Measurements from ENCODE around the gene FAM168A. TPM values are rescaled to one million over a fixed set of nuclear protein-coding genes. Genes with fewer than 3 reads are reported as not detected.

FAM168A gene
- total and polyA plus RNA-seq, 2 of the 8 experiments (the other 6 are each of a cell fraction or from before 2014, with no cell fraction given), result 17.1 to 21.6 TPM

DNA sequence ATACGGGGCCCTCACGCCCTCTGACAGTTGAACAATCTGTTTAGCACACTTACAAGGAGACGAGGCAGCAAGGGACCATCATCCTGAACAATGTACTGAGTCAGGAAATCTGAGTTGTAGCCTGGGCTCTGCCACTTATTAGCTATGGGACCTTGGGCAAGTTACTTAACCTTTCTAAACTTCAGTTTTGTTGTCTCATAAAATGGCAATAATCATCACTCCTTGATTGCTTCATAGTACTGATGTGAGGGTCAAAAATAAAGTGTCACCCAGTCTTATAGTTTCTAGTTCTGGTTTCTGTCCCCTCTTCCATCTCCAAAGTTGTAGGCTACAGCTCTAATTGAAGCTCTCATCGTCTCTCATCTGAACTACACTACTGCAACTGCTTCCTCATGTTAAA, 175.0 kb downstream of the FAM168A start (continued):
- TF ChIP-seq, protein P1, sequence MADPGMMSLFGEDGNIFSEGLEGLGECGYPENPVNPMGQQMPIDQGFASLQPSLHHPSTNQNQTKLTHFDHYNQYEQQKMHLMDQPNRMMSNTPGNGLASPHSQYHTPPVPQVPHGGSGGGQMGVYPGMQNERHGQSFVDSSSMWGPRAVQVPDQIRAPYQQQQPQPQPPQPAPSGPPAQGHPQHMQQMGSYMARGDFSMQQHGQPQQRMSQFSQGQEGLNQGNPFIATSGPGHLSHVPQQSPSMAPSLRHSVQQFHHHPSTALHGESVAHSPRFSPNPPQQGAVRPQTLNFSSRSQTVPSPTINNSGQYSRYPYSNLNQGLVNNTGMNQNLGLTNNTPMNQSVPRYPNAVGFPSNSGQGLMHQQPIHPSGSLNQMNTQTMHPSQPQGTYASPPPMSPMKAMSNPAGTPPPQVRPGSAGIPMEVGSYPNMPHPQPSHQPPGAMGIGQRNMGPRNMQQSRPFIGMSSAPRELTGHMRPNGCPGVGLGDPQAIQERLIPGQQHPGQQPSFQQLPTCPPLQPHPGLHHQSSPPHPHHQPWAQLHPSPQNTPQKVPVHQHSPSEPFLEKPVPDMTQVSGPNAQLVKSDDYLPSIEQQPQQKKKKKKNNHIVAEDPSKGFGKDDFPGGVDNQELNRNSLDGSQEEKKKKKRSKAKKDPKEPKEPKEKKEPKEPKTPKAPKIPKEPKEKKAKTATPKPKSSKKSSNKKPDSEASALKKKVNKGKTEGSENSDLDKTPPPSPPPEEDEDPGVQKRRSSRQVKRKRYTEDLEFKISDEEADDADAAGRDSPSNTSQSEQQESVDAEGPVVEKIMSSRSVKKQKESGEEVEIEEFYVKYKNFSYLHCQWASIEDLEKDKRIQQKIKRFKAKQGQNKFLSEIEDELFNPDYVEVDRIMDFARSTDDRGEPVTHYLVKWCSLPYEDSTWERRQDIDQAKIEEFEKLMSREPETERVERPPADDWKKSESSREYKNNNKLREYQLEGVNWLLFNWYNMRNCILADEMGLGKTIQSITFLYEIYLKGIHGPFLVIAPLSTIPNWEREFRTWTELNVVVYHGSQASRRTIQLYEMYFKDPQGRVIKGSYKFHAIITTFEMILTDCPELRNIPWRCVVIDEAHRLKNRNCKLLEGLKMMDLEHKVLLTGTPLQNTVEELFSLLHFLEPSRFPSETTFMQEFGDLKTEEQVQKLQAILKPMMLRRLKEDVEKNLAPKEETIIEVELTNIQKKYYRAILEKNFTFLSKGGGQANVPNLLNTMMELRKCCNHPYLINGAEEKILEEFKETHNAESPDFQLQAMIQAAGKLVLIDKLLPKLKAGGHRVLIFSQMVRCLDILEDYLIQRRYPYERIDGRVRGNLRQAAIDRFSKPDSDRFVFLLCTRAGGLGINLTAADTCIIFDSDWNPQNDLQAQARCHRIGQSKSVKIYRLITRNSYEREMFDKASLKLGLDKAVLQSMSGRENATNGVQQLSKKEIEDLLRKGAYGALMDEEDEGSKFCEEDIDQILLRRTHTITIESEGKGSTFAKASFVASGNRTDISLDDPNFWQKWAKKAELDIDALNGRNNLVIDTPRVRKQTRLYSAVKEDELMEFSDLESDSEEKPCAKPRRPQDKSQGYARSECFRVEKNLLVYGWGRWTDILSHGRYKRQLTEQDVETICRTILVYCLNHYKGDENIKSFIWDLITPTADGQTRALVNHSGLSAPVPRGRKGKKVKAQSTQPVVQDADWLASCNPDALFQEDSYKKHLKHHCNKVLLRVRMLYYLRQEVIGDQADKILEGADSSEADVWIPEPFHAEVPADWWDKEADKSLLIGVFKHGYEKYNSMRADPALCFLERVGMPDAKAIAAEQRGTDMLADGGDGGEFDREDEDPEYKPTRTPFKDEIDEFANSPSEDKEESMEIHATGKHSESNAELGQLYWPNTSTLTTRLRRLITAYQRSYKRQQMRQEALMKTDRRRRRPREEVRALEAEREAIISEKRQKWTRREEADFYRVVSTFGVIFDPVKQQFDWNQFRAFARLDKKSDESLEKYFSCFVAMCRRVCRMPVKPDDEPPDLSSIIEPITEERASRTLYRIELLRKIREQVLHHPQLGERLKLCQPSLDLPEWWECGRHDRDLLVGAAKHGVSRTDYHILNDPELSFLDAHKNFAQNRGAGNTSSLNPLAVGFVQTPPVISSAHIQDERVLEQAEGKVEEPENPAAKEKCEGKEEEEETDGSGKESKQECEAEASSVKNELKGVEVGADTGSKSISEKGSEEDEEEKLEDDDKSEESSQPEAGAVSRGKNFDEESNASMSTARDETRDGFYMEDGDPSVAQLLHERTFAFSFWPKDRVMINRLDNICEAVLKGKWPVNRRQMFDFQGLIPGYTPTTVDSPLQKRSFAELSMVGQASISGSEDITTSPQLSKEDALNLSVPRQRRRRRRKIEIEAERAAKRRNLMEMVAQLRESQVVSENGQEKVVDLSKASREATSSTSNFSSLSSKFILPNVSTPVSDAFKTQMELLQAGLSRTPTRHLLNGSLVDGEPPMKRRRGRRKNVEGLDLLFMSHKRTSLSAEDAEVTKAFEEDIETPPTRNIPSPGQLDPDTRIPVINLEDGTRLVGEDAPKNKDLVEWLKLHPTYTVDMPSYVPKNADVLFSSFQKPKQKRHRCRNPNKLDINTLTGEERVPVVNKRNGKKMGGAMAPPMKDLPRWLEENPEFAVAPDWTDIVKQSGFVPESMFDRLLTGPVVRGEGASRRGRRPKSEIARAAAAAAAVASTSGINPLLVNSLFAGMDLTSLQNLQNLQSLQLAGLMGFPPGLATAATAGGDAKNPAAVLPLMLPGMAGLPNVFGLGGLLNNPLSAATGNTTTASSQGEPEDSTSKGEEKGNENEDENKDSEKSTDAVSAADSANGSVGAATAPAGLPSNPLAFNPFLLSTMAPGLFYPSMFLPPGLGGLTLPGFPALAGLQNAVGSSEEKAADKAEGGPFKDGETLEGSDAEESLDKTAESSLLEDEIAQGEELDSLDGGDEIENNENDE (IDR thresholded peaks at IDR 0.05; ENCODE audit: insufficient replicate concordance, low read length), result no peak
- TF ChIP-seq RNF2 (IDR thresholded peaks at IDR 0.05; ENCODE audit: borderline replicate concordance, low read depth, low read length, missing control alignments, poor library complexity, severe bottlenecking), result no peak

Measured in H1 (cell line).